Mucosa of stomach (tissue), 1 donor: Measurements from ENCODE around the gene CYB5B.

Experiments
- H3K27me3 ChIP-seq: one replicate; pipeline ENCODE4 v1.7.0; 2013; ENCODE audit warnings: mild to moderate bottlenecking, low read length; ENCODE audit not compliant: control insufficient read depth, insufficient read depth
- H3K36me3 ChIP-seq: one replicate; pipeline ENCODE4 v1.7.0; 2013; ENCODE audit warnings: low read length; ENCODE audit not compliant: control insufficient read depth, insufficient read depth
- H3K4me1 ChIP-seq: one replicate; pipeline ENCODE4 v1.7.0; 2013; ENCODE audit warnings: mild to moderate bottlenecking, low read length; ENCODE audit not compliant: control insufficient read depth, insufficient read depth
- H3K4me3 ChIP-seq: one replicate; pipeline ENCODE4 v1.7.0; 2013; ENCODE audit warnings: low read length
- H3K9ac ChIP-seq: one replicate; pipeline ENCODE4 v1.7.0; 2013; ENCODE audit warnings: mild to moderate bottlenecking, low read length, moderate library complexity
- H3K9me3 ChIP-seq: one replicate; pipeline ENCODE4 v1.7.0; 2013; ENCODE audit warnings: mild to moderate bottlenecking, low read length, moderate library complexity; ENCODE audit not compliant: control insufficient read depth
- donor health status: Pancreatic carcinoma.

The CYB5B gene, protein sequence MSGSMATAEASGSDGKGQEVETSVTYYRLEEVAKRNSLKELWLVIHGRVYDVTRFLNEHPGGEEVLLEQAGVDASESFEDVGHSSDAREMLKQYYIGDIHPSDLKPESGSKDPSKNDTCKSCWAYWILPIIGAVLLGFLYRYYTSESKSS

DNA sequence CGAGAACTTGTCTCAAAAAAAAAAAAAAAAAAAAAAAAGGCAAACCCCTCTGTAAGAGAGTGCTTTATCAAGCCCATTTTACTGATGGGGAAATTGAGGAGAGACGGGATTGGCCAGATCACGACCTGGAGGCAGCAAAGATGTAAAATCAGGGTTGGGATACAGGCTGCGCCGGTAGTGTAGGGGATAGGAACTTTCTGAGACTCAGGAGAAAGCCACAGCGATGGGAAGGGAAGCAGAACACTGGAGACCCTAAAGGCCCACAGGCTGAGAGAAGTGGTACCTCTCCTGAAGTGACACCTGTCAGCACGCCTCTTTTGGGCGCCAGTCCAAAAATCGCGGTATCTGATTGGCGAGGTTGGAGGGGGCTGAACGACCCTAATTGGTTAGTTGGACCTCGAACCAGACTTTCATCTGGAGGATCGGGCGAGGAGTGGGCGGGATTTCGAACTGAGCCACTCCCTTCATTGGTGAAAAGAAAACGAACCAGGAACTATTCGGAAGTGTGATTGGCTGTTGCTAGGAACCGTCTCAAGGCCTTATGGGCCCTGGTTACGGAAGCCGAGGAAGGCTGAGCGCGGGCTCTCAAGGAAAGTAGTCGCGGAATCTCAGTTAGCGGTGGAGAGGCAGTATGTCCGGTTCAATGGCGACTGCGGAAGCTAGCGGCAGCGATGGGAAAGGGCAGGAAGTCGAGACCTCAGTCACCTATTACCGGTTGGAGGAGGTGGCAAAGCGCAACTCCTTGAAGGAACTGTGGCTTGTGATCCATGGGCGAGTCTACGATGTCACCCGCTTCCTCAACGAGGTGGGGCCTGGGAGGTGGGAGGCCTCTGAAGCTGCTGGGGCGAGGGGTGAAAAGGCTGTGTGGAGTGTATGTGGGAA lies at the start of gene CYB5B:
TSS of gene CYB5B (plus strand) at position 567 of the 882 bp plus-strand sequence. CDS start at position 632, 65 bp downstream.
- H3K4me1 ChIP-seq: no peaks in the 10 kb centered on the region
- H3K27me3 ChIP-seq: no peaks in the 10 kb centered on the region
- no peaks in the 10 kb centered on the region for H3K9me3 ChIP-seq
- peak within 1 kb of the TSS; percentile 95 for H3K4me3 ChIP-seq
- H3K9ac ChIP-seq: peak within 1 kb of the TSS; percentile 93
- no peaks in the 10 kb centered on the region for H3K36me3 ChIP-seq

DNA sequence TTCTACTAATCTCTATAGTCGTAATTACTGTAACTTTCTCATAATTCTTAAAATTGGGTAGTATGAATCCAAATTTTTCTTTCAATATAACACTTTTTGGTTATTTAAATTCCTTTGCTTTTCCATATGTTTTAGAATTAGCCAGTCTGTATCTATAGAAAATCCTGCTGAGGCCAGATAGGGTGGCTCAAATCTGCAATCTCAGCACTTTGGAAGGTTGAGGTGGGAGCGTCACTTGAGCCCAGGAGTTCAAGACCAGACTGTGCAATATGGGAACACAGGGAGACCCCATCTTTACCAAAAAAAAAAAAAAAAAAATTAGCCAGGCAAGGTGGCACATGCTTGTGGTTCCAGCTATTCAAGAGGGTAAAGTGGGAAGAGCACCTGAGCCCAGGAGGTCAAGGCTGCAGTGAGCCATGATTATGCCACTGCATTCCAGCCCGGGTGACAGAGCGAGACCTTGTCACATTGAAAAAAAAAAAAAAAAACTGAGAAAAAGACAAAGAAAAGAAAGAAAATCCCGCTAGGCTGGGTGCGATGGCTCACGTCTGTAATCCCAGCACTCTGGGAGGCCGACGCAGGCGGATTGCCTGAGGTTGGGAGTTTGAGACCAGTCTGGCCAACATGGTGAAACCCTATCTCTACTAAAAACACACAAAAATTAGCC lies 47.9 kb upstream of the CYB5B start:
- Histone ChIP-seq H3K9me3 (no peaks in the 10 kb centered on the region), H3K4me3 (no peak overlapping the region), H3K4me1 (peaks cover 5% of the 10 kb centered on the region), H3K36me3 (no peaks in the 10 kb centered on the region), H3K27me3 (no peaks in the 10 kb centered on the region), H3K9ac (no peak overlapping the region)

DNA sequence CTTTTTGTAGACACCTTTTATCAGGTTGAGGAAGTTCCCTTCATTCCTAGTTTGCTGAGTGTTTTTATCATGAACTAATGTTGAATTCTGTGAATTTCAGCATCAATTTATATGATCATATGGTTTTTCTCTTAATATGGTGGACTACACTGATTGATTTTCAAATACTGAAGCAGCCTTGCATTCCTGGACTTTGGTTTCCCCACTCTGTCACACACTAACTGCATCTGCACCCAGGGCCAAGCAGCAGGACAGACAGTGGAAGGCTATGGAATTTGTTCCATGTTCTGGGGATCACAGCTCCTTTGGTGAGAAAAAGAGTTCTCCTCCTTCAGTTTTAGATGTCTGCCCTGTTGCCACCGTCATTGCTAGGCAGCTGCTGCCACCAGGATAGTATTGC lies 46.4 kb upstream of the CYB5B start:
- Histone ChIP-seq H3K36me3 (no peaks in the 10 kb centered on the region), H3K4me1 (peaks cover 5% of the 10 kb centered on the region), H3K9me3 (no peaks in the 10 kb centered on the region), H3K4me3 (no peak overlapping the region), H3K27me3 (no peaks in the 10 kb centered on the region), H3K9ac (no peak overlapping the region)

DNA sequence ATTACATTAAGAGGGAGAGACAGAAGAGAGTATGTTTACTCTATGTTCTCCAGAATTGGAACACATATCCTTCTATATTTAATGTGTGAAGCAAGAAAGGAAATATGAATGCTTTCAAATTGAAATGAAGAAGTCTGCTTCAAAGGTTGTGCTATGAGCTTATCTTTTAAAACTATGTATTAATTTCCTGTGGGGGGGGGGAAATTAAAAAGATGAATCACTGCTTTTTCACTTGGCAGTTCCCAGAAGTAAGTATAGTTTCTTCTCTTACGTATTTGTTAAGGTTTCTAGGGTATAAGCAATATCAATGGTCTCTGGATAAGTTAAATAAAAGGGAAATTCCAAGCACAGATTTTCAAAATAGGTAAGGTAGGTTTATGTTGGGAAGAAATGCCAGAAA lies 45.7 kb upstream of the CYB5B start:
- Histone ChIP-seq H3K9me3 (no peaks in the 10 kb centered on the region), H3K36me3 (no peaks in the 10 kb centered on the region), H3K4me1 (no peaks in the 10 kb centered on the region)

DNA sequence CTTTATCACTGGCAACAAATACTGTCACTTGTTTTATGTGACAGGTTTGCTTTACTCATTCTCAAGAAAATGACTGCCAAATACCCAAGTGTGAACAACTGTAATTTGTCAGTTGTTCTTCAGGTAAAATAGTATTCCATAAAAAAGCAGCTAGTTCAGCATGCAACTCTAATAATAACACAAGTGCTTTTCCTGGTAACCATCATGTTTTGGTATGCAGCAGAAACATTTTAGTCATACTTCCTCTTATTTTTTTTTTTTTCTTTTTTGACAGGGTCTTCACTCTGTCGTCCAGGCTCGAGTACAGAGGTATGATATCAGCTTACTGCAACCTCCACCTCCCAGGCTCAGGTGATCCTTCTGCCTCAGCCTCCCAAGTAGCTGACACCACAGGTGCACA lies 43.2 kb upstream of the CYB5B start:
- no peaks in the 10 kb centered on the region for H3K27me3 ChIP-seq
- no peak overlapping the region for H3K4me3 ChIP-seq
- no peak overlapping the region for H3K9ac ChIP-seq
- H3K36me3 ChIP-seq: no peaks in the 10 kb centered on the region
- H3K9me3 ChIP-seq: no peaks in the 10 kb centered on the region
- no peaks in the 10 kb centered on the region for H3K4me1 ChIP-seq

More for the DNA sequence above, 45.7 kb upstream of the CYB5B start:
- no peak overlapping the region for H3K4me3 ChIP-seq
- H3K9ac ChIP-seq: no peak overlapping the region
- no peaks in the 10 kb centered on the region for H3K27me3 ChIP-seq

DNA sequence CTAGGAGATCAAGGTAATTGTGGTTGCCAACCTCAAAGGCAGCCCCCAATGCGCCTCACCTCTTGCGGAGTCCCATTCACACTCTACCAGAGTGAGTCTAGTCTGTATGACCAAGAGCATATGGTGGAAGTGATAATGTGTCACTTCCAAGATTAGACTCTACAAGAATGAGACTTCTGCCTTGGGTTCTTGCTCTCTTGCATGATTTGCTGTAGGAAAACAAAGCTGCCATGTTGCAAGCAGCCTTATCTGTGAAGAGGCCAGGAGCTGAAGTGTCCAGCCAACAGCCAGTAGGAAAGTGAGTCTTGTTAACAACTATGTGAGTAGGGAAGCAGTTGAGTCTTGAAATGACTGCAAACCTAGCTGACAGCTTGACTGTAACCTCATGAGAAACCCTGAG lies 42.0 kb upstream of the CYB5B start:
- H3K27me3 ChIP-seq: no peaks in the 10 kb centered on the region
- H3K36me3 ChIP-seq: no peaks in the 10 kb centered on the region
- no peaks in the 10 kb centered on the region for H3K9me3 ChIP-seq
- H3K9ac ChIP-seq: no peak overlapping the region
- H3K4me3 ChIP-seq: no peak overlapping the region
- no peaks in the 10 kb centered on the region for H3K4me1 ChIP-seq

DNA sequence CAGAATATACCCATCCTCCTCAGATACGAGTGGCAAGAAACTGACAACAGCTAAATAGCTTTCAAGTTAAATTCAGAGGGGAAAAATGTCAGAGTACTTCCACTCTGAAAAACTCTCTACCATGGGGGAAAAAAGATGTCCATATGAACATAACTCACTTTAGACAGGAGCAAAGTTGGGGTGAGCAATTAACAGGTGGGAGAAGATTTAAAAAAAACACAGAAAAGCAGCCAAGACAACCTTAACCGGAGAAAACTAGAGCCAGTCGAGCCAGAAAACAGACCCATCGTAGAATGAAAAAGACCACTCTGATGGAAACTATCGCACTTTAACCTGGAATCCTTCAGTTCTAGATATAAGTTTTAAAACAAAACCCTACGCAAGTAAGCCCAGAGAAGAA lies 39.4 kb upstream of the CYB5B start:
- Histone ChIP-seq H3K9me3 (no peaks in the 10 kb centered on the region), H3K4me3 (peak overlapping the region; percentile 23), H3K36me3 (no peaks in the 10 kb centered on the region), H3K4me1 (no peaks in the 10 kb centered on the region), H3K27me3 (no peaks in the 10 kb centered on the region), H3K9ac (peak overlapping the region; percentile 71)

DNA sequence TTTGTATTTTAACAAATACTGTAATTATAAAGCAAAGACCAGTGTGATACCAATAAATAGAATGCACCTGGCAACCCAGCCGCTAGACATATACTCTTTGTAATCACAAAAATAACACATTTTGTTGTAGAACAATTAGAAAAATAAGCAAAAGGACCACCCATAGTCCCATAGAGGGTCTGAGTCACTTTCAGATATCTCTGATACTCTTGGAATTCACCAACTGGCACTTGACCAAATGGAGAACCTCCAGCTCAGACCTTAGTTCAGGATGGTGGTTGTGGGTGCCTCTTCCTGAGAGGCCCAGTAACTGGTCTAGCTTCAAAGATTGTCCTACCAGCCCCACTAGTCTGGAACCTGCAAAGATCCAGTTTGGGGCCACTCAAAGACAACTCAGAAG lies 37.8 kb upstream of the CYB5B start:
- H3K27me3 ChIP-seq: no peaks in the 10 kb centered on the region
- H3K4me3 ChIP-seq: no peak overlapping the region
- H3K4me1 ChIP-seq: no peaks in the 10 kb centered on the region
- no peaks in the 10 kb centered on the region for H3K9me3 ChIP-seq
- no peak overlapping the region for H3K9ac ChIP-seq
- no peaks in the 10 kb centered on the region for H3K36me3 ChIP-seq

DNA sequence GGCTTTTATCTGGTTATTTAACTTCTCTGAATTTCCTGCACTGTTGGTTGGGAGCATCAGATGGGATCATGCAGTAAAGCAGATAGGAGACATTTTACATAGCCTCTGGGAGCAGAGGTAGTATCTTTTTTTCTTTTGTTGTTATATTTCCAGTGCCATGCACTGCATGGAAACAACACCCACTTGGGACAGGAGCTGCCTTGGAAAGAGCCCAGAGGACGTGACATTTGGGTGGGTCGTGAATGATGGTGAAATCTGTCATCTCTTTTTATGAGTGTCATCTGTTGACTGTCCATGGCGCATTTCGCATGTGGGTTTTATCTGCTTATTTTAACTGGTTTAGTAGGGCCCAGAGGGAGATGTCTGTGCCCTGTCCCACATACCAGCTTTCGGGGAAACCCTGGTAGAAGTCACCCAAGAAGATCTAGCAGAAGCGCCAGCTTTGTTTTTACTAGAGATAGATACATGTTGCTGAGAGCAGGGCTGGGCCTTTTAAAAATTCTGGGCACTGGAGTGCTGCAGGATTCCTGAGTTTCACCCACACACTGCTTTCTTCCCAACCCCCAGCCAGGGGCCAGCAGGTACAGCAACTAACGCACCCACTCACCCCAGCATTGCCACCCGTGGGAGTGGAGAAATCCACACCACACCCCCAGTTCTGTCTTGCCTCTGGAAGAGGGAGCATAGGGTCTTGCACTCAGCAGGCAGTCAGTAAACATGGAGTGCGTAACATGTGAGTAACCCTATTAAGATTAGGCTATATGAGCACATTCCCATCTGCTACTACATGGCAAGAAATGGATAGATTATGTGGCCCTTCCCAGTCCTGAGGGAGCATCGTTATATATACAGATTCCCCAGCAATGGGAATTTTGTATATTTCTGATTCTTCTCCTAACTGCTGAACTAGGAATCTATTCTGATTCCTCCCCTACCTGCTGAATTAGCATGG lies 30.2 kb upstream of the CYB5B start:
- peaks cover 17% of the 10 kb centered on the region for H3K4me1 ChIP-seq
- H3K9ac ChIP-seq: no peak overlapping the region
- no peaks in the 10 kb centered on the region for H3K36me3 ChIP-seq
- no peaks in the 10 kb centered on the region for H3K27me3 ChIP-seq
- no peaks in the 10 kb centered on the region for H3K9me3 ChIP-seq
- H3K4me3 ChIP-seq: no peak overlapping the region

DNA sequence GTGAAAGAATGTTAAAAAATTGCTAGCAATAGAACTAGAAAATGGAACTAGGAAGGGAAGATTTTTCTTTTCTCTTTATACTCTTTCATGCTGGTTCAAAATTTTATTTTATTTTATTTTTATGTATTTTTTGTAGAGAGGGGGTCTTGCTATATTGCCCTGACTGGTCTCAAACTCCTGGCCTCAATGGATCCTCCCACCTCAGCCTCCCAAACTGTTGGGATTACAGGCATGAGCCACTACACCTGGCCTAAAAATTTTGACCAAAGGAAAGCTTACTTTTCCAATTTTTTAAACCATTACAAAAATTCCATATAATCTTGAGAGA lies 28.6 kb upstream of the CYB5B start:
- Histone ChIP-seq H3K9ac (no peak overlapping the region), H3K36me3 (no peaks in the 10 kb centered on the region), H3K27me3 (no peaks in the 10 kb centered on the region), H3K4me3 (no peak overlapping the region), H3K9me3 (no peaks in the 10 kb centered on the region), H3K4me1 (peaks cover 17% of the 10 kb centered on the region)

DNA sequence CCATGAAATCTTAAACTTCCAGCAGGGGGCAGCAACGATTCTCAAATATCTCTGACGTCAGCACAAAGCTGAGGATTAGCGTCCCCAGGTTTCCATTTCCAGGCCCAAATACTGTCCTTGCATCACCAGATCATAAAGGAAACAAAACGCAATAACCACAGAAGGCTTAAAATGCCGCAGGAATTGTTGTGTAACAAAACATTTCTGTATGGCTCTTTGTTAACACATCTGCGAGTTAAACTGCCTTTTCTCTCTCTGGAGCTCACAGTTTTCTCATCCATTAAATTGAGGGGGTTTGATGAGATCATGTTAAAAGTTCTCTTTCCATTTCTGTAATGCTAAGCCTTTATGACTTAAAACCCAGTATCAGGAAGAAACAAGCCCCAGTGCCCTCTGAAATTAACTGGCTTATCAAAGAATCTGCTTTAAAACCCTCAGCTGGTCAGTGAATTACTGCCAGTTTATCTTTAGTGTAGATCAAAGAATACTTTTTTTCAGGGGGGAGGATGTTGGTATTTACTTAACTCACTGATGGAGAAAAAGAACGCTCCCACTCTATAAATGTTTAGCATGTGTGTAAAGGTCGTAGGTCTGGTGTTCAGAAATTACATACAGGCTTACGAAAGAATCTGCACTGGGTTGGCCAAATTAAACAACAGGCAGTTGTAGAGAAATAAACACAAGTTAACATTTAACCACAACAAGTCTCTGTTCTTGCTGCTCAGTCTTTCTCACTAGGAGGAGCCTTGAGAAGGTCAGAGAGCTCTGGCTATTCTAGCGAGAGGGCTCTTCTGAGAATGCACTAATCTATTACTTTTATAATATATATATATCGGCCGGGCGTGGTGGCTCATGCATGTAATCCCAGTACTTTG lies 28.0 kb upstream of the CYB5B start:
- peaks cover 17% of the 10 kb centered on the region for H3K4me1 ChIP-seq
- H3K27me3 ChIP-seq: no peaks in the 10 kb centered on the region
- H3K9me3 ChIP-seq: no peaks in the 10 kb centered on the region
- H3K4me3 ChIP-seq: peak overlapping the region; percentile 39
- H3K9ac ChIP-seq: peak overlapping the region; percentile 29
- H3K36me3 ChIP-seq: no peaks in the 10 kb centered on the region
